Neural progenitor cell (in vitro differentiated cells): ENCODE data around the gene SH3BP2. TPM values are rescaled to one million over a fixed set of nuclear protein-coding genes. Genes with fewer than 3 reads are reported as not detected.

ENCODE experiments used
- DNase-seq: peaks from one replicate; pipeline ENCODE4 v3.0.0-alpha.2; 2016; ENCODE audit warnings: low spot score
- H2AFZ ChIP-seq: fragments of 200-600 bp; sonication (generic); replicated peaks from 2 replicates; pipeline ENCODE4 v1.6.1; 2016; ENCODE audit warnings: antibody characterized with exemption
- H3F3A ChIP-seq: fragments of 200-600 bp; sonication (generic); 2 replicates; pipeline ENCODE4 v1.6.1; 2016; ENCODE audit warnings: antibody characterized with exemption, low read depth
- H3K27ac ChIP-seq: fragments of 200-600 bp; sonication (generic); 2 replicates; pipeline ENCODE4 v1.5.1; 2016; ENCODE audit warnings: mild to moderate bottlenecking
- H3K27me3 ChIP-seq: fragments of 200-600 bp; sonication (generic); 2 replicates; pipeline ENCODE4 v1.6.1; 2016; ENCODE audit warnings: mild to moderate bottlenecking, moderate library complexity
- H3K36me3 ChIP-seq: fragments of 200-600 bp; sonication (generic); 2 replicates; pipeline ENCODE4 v1.5.1; 2016
- H3K4me1 ChIP-seq: fragments of 200-600 bp; sonication (generic); 2 replicates; pipeline ENCODE4 v1.6.1; 2016; ENCODE audit warnings: mixed run types
- H3K4me2 ChIP-seq: fragments of 200-600 bp; sonication (generic); 2 replicates; pipeline ENCODE4 v1.6.1; 2016
- H3K4me3 ChIP-seq: fragments of 200-600 bp; sonication (generic); 2 replicates; pipeline ENCODE4 v1.5.1; 2016
- H3K79me2 ChIP-seq: fragments of 200-600 bp; sonication (generic); 2 replicates; pipeline ENCODE4 v1.6.1; 2016; ENCODE audit warnings: low read depth
- H3K9ac ChIP-seq: fragments of 200-600 bp; sonication (generic); 2 replicates; pipeline ENCODE4 v1.6.1; 2016
- H3K9me3 ChIP-seq: fragments of 200-600 bp; sonication (generic); 2 replicates; pipeline ENCODE4 v1.5.1; 2016; ENCODE audit warnings: low read depth
- H4K20me1 ChIP-seq: fragments of 200-600 bp; sonication (generic); 2 replicates; pipeline ENCODE4 v1.6.1; 2016; ENCODE audit warnings: low read depth
- H3K27ac Mint-ChIP-seq: 3 replicates; pipeline ENCODE4 v1.8.0; 2021; ENCODE audit warnings: mixed read lengths
- H3K27me3 Mint-ChIP-seq: 2 replicates; pipeline ENCODE4 v1.8.0; 2022; ENCODE audit warnings: low read depth, mild to moderate bottlenecking, inconsistent platforms, moderate library complexity, mixed read lengths; ENCODE audit not compliant: insufficient read depth
- H3K36me3 Mint-ChIP-seq: 3 replicates; pipeline ENCODE4 v1.8.0; 2021; ENCODE audit warnings: mixed read lengths
- H3K4me1 Mint-ChIP-seq: 3 replicates; pipeline ENCODE4 v1.8.0; 2021; ENCODE audit warnings: mixed read lengths
- H3K4me3 Mint-ChIP-seq: 3 replicates; pipeline ENCODE4 v1.8.0; 2021; ENCODE audit warnings: mild to moderate bottlenecking, moderate library complexity, mixed read lengths
- H3K9me3 Mint-ChIP-seq: 3 replicates; pipeline ENCODE4 v1.8.0; 2020; ENCODE audit warnings: mixed read lengths
- EZH2 ChIP-seq: fragments of 200-600 bp; sonication (generic); IDR thresholded peaks from 2 replicates; pipeline ENCODE4 v1.6.1; 2017; ENCODE audit warnings: antibody characterized with exemption, mild to moderate bottlenecking, moderate library complexity
- EZH2phosphoT487 ChIP-seq: fragments of 200-600 bp; sonication (generic); IDR thresholded peaks from 2 replicates; pipeline ENCODE4 v1.6.1; 2017; ENCODE audit warnings: antibody characterized with exemption
- total RNA-seq: library from RNA; depleted of rRNA; stranded (reverse); fragments of >200 nt; gene quantifications from 2 replicates; pipeline ENCODE4 v1.2.3, GENCODE V29; 2015; ENCODE audit warnings: low replicate concordance
- TF ChIP-seq, protein P1 (sequence below): fragments of 200-600 bp; sonication (generic); IDR thresholded peaks from 2 replicates; pipeline ENCODE4 v1.5.1; 2017; ENCODE audit warnings: antibody characterized with exemption, mild to moderate bottlenecking

SH3BP2 gene
- total RNA-seq, 1 donor from 2014 or later, result 11.8 TPM

GRCh38 chr4:2820216-2820982 is 27.5 kb downstream of the SH3BP2 start:
- Mint-ChIP-seq H3K4me1 (peaks cover 12% of the 10 kb centered on the region), H3K27ac (no peak overlapping the region)

DNA sequence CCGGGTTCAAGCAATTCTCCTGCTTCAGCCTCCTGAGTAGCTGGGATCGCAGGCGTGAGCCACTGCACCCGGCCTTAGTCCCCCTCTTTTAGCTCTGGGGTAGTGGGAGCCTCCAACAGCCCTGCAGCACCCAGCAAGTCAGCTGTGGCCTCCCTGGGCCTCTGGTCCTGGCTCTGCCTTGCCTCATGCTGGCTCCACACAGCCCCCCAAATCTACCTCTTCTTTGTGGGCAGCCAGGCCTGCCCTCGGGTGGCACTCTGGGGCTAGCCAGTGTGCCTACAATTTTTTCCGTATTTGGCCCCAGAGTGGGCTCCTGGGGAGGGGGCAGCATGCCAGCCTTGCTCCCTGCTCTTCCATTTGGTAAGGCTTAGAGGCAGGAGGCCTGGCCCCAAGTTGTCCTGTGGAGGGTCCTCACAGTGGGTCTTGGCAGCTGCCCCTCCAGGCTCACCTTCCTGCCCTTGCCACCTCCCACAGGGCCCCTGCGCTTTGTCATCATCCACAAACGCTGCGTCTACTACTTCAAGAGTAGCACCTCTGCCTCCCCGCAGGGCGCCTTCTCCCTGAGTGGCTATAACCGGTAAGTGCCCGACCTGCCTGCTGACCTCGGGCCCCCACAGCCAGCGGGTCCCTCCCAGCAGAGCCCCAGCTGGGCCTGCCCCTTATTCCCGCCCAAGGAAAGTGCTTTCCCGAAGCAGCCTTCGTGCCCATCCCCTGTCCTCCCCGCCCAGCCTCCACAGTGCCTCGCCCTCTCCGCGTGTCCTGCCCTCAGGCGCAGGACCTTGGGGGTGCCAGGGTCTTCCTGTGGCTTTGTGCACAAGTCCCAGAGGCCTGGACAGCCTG is 29.8 kb downstream of the SH3BP2 start:
- Mint-ChIP-seq H3K4me1 (peaks cover 6% of the 10 kb centered on the region), H3K9me3 (no peaks in the 10 kb centered on the region), H3K27me3 (no peaks in the 10 kb centered on the region), H3K27ac (no peak overlapping the region), H3K36me3 (peaks cover 10% of the 10 kb centered on the region), H3K4me3 (no peak overlapping the region)
- H2AFZ ChIP-seq, result no peak overlapping the region
- H3K9ac ChIP-seq, result no peak overlapping the region
- no peak for DNase-seq
- TF ChIP-seq EZH2 (no peak), EZH2phosphoT487 (no peak)
- TF ChIP-seq, protein P1, sequence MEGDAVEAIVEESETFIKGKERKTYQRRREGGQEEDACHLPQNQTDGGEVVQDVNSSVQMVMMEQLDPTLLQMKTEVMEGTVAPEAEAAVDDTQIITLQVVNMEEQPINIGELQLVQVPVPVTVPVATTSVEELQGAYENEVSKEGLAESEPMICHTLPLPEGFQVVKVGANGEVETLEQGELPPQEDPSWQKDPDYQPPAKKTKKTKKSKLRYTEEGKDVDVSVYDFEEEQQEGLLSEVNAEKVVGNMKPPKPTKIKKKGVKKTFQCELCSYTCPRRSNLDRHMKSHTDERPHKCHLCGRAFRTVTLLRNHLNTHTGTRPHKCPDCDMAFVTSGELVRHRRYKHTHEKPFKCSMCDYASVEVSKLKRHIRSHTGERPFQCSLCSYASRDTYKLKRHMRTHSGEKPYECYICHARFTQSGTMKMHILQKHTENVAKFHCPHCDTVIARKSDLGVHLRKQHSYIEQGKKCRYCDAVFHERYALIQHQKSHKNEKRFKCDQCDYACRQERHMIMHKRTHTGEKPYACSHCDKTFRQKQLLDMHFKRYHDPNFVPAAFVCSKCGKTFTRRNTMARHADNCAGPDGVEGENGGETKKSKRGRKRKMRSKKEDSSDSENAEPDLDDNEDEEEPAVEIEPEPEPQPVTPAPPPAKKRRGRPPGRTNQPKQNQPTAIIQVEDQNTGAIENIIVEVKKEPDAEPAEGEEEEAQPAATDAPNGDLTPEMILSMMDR, result no peak
- peaks cover 1% of the 10 kb centered on the region for H3F3A ChIP-seq
- H3K4me2 ChIP-seq, result no peak overlapping the region
- H4K20me1 ChIP-seq, result no peaks in the 10 kb centered on the region
- no peak overlapping the region for H3K4me3 ChIP-seq
- H3K4me1 ChIP-seq, result no peaks in the 10 kb centered on the region
- H3K79me2 ChIP-seq, result peaks cover 22% of the 10 kb centered on the region
- no peaks in the 10 kb centered on the region for H3K36me3 ChIP-seq
- no peaks in the 10 kb centered on the region for H3K9me3 ChIP-seq
- peaks cover 1% of the 10 kb centered on the region for H3K27me3 ChIP-seq
- H3K27ac ChIP-seq, result no peak overlapping the region

More at GRCh38 chr4:2820216-2820982, 27.5 kb downstream of the SH3BP2 start:
- no peak overlapping the region for H3K9ac ChIP-seq
- peaks cover 12% of the 10 kb centered on the region for H3F3A ChIP-seq
- TF ChIP-seq EZH2, result no peak
- TF ChIP-seq, protein P1, result no peak
- no peak for TF ChIP-seq EZH2phosphoT487
- H3K27ac ChIP-seq, result no peak overlapping the region
- Mint-ChIP-seq H3K27me3 (peaks cover 3% of the 10 kb centered on the region), H3K9me3 (peaks cover 13% of the 10 kb centered on the region), H3K4me3 (peak overlapping the region; percentile 52), H3K36me3 (peaks cover 3% of the 10 kb centered on the region)
- H3K36me3 ChIP-seq, result no peaks in the 10 kb centered on the region
- peak overlapping the region; percentile 10 for H3K4me2 ChIP-seq
- peaks cover 22% of the 10 kb centered on the region for H3K79me2 ChIP-seq
- no peaks in the 10 kb centered on the region for H3K4me1 ChIP-seq
- H3K27me3 ChIP-seq, result peaks cover 14% of the 10 kb centered on the region
- H2AFZ ChIP-seq, result no peak overlapping the region
- peaks cover 3% of the 10 kb centered on the region for H3K9me3 ChIP-seq
- H4K20me1 ChIP-seq, result no peaks in the 10 kb centered on the region
- no peak overlapping the region for H3K4me3 ChIP-seq
- DNase-seq, result no peak

GRCh38 chr4:2823301-2823670 is 30.4 kb downstream of the SH3BP2 start:
- H3K27ac ChIP-seq, result no peak overlapping the region
- no peaks in the 10 kb centered on the region for H3K36me3 ChIP-seq
- no peaks in the 10 kb centered on the region for H3K9me3 ChIP-seq
- H3F3A ChIP-seq, result no peaks in the 10 kb centered on the region
- peaks cover 6% of the 10 kb centered on the region for H3K4me1 Mint-ChIP-seq
- TF ChIP-seq, protein P1, result no peak
- no peak overlapping the region for H2AFZ ChIP-seq
- H4K20me1 ChIP-seq, result no peaks in the 10 kb centered on the region
- no peak overlapping the region for H3K4me2 ChIP-seq
- peaks cover 10% of the 10 kb centered on the region for H3K36me3 Mint-ChIP-seq
- peaks cover 22% of the 10 kb centered on the region for H3K79me2 ChIP-seq
- H3K4me1 ChIP-seq, result no peaks in the 10 kb centered on the region
- H3K9me3 Mint-ChIP-seq, result no peaks in the 10 kb centered on the region
- H3K27me3 Mint-ChIP-seq, result no peaks in the 10 kb centered on the region
- no peak overlapping the region for H3K4me3 ChIP-seq
- H3K4me3 Mint-ChIP-seq, result no peak overlapping the region
- DNase-seq, result no peak
- no peak overlapping the region for H3K9ac ChIP-seq
- no peaks in the 10 kb centered on the region for H3K27me3 ChIP-seq
- H3K27ac Mint-ChIP-seq, result no peak overlapping the region
